H9 (cell line): Measurements from ENCODE around the gene C9orf152. TPM values are rescaled to one million over a fixed set of nuclear protein-coding genes. Genes with fewer than 3 reads are reported as not detected.

Experiments used
- DNase-seq: peaks from one replicate; pipeline ENCODE4 v3.0.0-alpha.2; 2017
- H2AFZ ChIP-seq: one replicate; pipeline ENCODE4 v1.6.1; 2013; ENCODE audit warnings: mild to moderate bottlenecking, low read length, control low read depth, moderate library complexity
- H2AK5ac ChIP-seq: 2 replicates; pipeline ENCODE4 v1.6.1; 2013; ENCODE audit warnings: low read length, control low read depth, mixed read lengths; ENCODE audit not compliant: insufficient read length
- H2BK120ac ChIP-seq: one replicate; pipeline ENCODE4 v1.6.1; 2013; ENCODE audit warnings: low read depth, mild to moderate bottlenecking, low read length, control low read depth, inconsistent platforms; ENCODE audit not compliant: poor library complexity, severe bottlenecking
- H2BK12ac ChIP-seq: 2 replicates; pipeline ENCODE4 v1.6.1; 2013; ENCODE audit warnings: low read length, control low read depth, mixed read lengths, low read depth; ENCODE audit not compliant: insufficient read length
- H2BK15ac ChIP-seq: 2 replicates; pipeline ENCODE4 v1.6.1; 2013; ENCODE audit warnings: low read depth, low read length, control low read depth
- H2BK20ac ChIP-seq: one replicate; pipeline ENCODE4 v1.6.1; 2013; ENCODE audit warnings: low read depth, mild to moderate bottlenecking, low read length, control low read depth, inconsistent platforms; ENCODE audit not compliant: poor library complexity, severe bottlenecking
- H2BK5ac ChIP-seq: 2 replicates; pipeline ENCODE4 v1.6.1; 2013; ENCODE audit warnings: low read length, control low read depth, mixed read lengths; ENCODE audit not compliant: insufficient read length
- H3K14ac ChIP-seq: 2 replicates; pipeline ENCODE4 v1.6.1; 2013; ENCODE audit warnings: low read length, control low read depth; ENCODE audit not compliant: insufficient read depth
- H3K18ac ChIP-seq: 2 replicates; pipeline ENCODE4 v1.6.1; 2013; ENCODE audit warnings: low read depth, mild to moderate bottlenecking, mixed read lengths, low read length, control low read depth; ENCODE audit not compliant: insufficient read length
- H3K23ac ChIP-seq: 2 replicates; pipeline ENCODE4 v1.6.1; 2013; ENCODE audit warnings: low read length, control low read depth, mixed read lengths, low read depth; ENCODE audit not compliant: insufficient read length
- H3K23me2 ChIP-seq: 2 replicates; pipeline ENCODE4 v1.6.1; 2013; ENCODE audit warnings: low read depth, mild to moderate bottlenecking, mixed read lengths, low read length, control low read depth; ENCODE audit not compliant: insufficient read length, poor library complexity, severe bottlenecking
- H3K27ac ChIP-seq: 2 replicates; pipeline ENCODE4 v1.5.1; 2013; ENCODE audit warnings: low read length, control low read depth, mixed read lengths, low read depth; ENCODE audit not compliant: insufficient read length
- H3K27me3 ChIP-seq: 2 replicates; pipeline ENCODE4 v1.6.1; 2013; ENCODE audit warnings: low read length, control low read depth, inconsistent platforms; ENCODE audit not compliant: insufficient read depth
- H3K4ac ChIP-seq: 2 replicates; pipeline ENCODE4 v1.6.1; 2013; ENCODE audit warnings: low read depth, mild to moderate bottlenecking, control low read depth, inconsistent platforms, low read length, moderate library complexity
- H3K4me1 ChIP-seq: 2 replicates; pipeline ENCODE4 v1.6.1; 2013; ENCODE audit warnings: low read length, control low read depth, inconsistent platforms; ENCODE audit not compliant: insufficient read depth
- H3K4me2 ChIP-seq: 2 replicates; pipeline ENCODE4 v1.6.1; 2013; ENCODE audit warnings: low read length, control low read depth, mixed read lengths; ENCODE audit not compliant: insufficient read length, insufficient read depth
- H3K56ac ChIP-seq: 2 replicates; pipeline ENCODE4 v1.6.1; 2013; ENCODE audit warnings: low read depth, mild to moderate bottlenecking, mixed read lengths, low read length, control low read depth; ENCODE audit not compliant: insufficient read length
- H3K79me1 ChIP-seq: 2 replicates; pipeline ENCODE4 v1.6.1; 2013; ENCODE audit warnings: low read depth, mild to moderate bottlenecking, moderate library complexity, low read length, control low read depth, inconsistent platforms; ENCODE audit not compliant: insufficient read depth, poor library complexity, severe bottlenecking
- H3K79me2 ChIP-seq: 2 replicates; pipeline ENCODE4 v1.6.1; 2013; ENCODE audit warnings: low read length, control low read depth, inconsistent platforms; ENCODE audit not compliant: insufficient read depth
- H3K9ac ChIP-seq: 2 replicates; pipeline ENCODE4 v1.6.1; 2013; ENCODE audit warnings: low read length, control low read depth, mixed read lengths; ENCODE audit not compliant: insufficient read length; ENCODE audit errors: extremely low read depth
- H3K9me3 ChIP-seq: one replicate; pipeline ENCODE4 v1.6.1; 2013; ENCODE audit warnings: low read depth, low read length, inconsistent platforms; ENCODE audit not compliant: control insufficient read depth
- H3T11ph ChIP-seq: one replicate; pipeline ENCODE4 v1.6.1; 2013; ENCODE audit warnings: mild to moderate bottlenecking, low read length, control low read depth, inconsistent platforms
- H4K20me1 ChIP-seq: one replicate; pipeline ENCODE4 v1.6.1; 2013; ENCODE audit not compliant: control insufficient read depth, insufficient read length, insufficient read depth
- H4K5ac ChIP-seq: 2 replicates; pipeline ENCODE4 v1.6.1; 2013; ENCODE audit warnings: low read depth, mild to moderate bottlenecking, mixed read lengths, low read length, control low read depth; ENCODE audit not compliant: insufficient read length
- H4K8ac ChIP-seq: replicated peaks from 2 replicates; pipeline ENCODE4 v1.6.1; 2013; ENCODE audit warnings: low read length, control low read depth, mixed read lengths, low read depth; ENCODE audit not compliant: insufficient read length
- H4K91ac ChIP-seq: 2 replicates; pipeline ENCODE4 v1.6.1; 2013; ENCODE audit warnings: low read depth, mild to moderate bottlenecking, moderate library complexity, mixed read lengths, low read length, control low read depth; ENCODE audit not compliant: insufficient read length
- H3K27ac Mint-ChIP-seq, 3 experiments: 2 replicates in 2 of 3; 3 replicates in 1 of 3; pipeline ENCODE4 v1.8.0; 2020 to 2021; ENCODE audit warnings: mixed read lengths in 3 of 3, mild to moderate bottlenecking in 1 of 3, moderate library complexity in 1 of 3
- H3K27me3 Mint-ChIP-seq: 2 replicates; pipeline ENCODE4 v1.8.0; 2021; ENCODE audit warnings: low read depth, mild to moderate bottlenecking, moderate library complexity, mixed read lengths
- H3K36me3 Mint-ChIP-seq, 3 experiments: 2 replicates in 2 of 3; 3 replicates in 1 of 3; pipeline ENCODE4 v1.8.0; 2020 to 2021; ENCODE audit warnings: low read depth in 3 of 3, mixed read lengths in 3 of 3; ENCODE audit not compliant: insufficient read depth in 1 of 3
- H3K4me1 Mint-ChIP-seq, 2 experiments: 2 replicates each; pipeline ENCODE4 v1.8.0; 2020; ENCODE audit warnings: mixed read lengths in 2 of 2
- H3K4me3 Mint-ChIP-seq, 2 experiments: 2 replicates in 1 of 2; 3 replicates in 1 of 2; pipeline ENCODE4 v1.8.0; 2020 to 2021; ENCODE audit warnings: mild to moderate bottlenecking in 2 of 2, mixed read lengths in 2 of 2, moderate library complexity in 1 of 2
- H3K9me3 Mint-ChIP-seq, 2 experiments: 2 replicates in 1 of 2; 3 replicates in 1 of 2; pipeline ENCODE4 v1.8.0; 2020; ENCODE audit warnings: mild to moderate bottlenecking in 2 of 2, mixed read lengths in 2 of 2, moderate library complexity in 1 of 2
- CTCF ChIP-seq: fragments of 200-600 bp; sonication (generic); conservative IDR thresholded peaks from 3 replicates; pipeline ENCODE4 v1.8.0; 2021; ENCODE audit warnings: antibody characterized with exemption, mild to moderate bottlenecking
- WGBS: extraction: QIAGEN DNeasy Blood & Tissue Kit; methylation state at CpG from one replicate; pipeline ENCODE4 v1.1.7; 2013; ENCODE audit warnings: missing lambda C conversion rate, low lambda C conversion rate, mixed read lengths; ENCODE audit not compliant: insufficient read length; ENCODE audit errors: extremely low coverage; 5-methylcytosine and 5-hydroxymethylcytosine counted together
- total RNA-seq: library from RNA; stranded (reverse); gene quantifications from 2 replicates; pipeline ENCODE4 v1.2.1, GENCODE V29; 2021

C9orf152 gene
- total RNA-seq, 1 experiment from 2014 or later: not detected

- H3K4me2 ChIP-seq: no peak overlapping the region
- peaks cover 3% of the 10 kb centered on the region for H3K79me1 ChIP-seq
- no peak overlapping the region for H3T11ph ChIP-seq
- no peaks in the 10 kb centered on the region for H4K20me1 ChIP-seq
- no peak overlapping the region for H2BK5ac ChIP-seq
- H2BK12ac ChIP-seq: no peak overlapping the region
- H3K9me3 ChIP-seq: no peaks in the 10 kb centered on the region
- DNase-seq: no peak
- Mint-ChIP-seq H3K27ac (no peak overlapping the region), H3K27me3 (no peaks in the 10 kb centered on the region), H3K9me3 (no peaks in the 10 kb centered on the region), H3K4me3 (no peak overlapping the region), H3K4me1 (peaks cover 9 to 10% of the 10 kb centered on the region in 2 experiments), H3K36me3 (peaks cover 10 to 30% (median 28%) of the 10 kb centered on the region in 3 experiments; a peak in 6 of 7 replicates)
- no peak for TF ChIP-seq CTCF
- no peaks in the 10 kb centered on the region; the same call in 1 of the 2 replicates for H3K4me1 ChIP-seq
- no peak overlapping the region for H3K9ac ChIP-seq
- H2AK5ac ChIP-seq: no peak overlapping the region
- no peak overlapping the region for H3K56ac ChIP-seq
- no CpG with 5 or more reads among the region's 1 CpG for WGBS
- H3K4ac ChIP-seq: no peak overlapping the region
- no peak overlapping the region for H2BK15ac ChIP-seq
- H3K79me2 ChIP-seq: 0 out of 2 replicates have a peak, but pooled peaks cover 3% of the 10 kb centered on the region
- no peaks in the 10 kb centered on the region for H3K27me3 ChIP-seq
- H2AFZ ChIP-seq: no peak overlapping the region
- H4K8ac ChIP-seq: no peak overlapping the region
- no peak overlapping the region for H3K23ac ChIP-seq
- H4K5ac ChIP-seq: no peak overlapping the region
- no peak overlapping the region for H2BK120ac ChIP-seq
- H3K14ac ChIP-seq: no peak overlapping the region
- H2BK20ac ChIP-seq: no peak overlapping the region
- H3K27ac ChIP-seq: no peak overlapping the region
- no peak overlapping the region for H4K91ac ChIP-seq
- H3K23me2 ChIP-seq: no peaks in the 10 kb centered on the region
- H3K18ac ChIP-seq: no peak overlapping the region
These were observed 33.9 kb upstream of the C9orf152 start for GRCh38 chr9:110241858-110242321.
